Stimulated activated memory B cell treated with anti-CD40 and anti-IgM and Interleukin-4, amounts not matched to agents 10 μg/mL and 1 μg/mL and 100 μg/mL, for 72 hours (primary cell): Measurements from ENCODE around the gene OR11L1.

ENCODE experiments used
- ATAC-seq: fragments of 150-1000 bp; cut with Tn5 transposase; 2 replicates; pipeline ENCODE4 v1.10.0; 2021
- H3K27ac Mint-ChIP-seq: one replicate; pipeline ENCODE4 v1.8.0; 2022; ENCODE audit warnings: mild to moderate bottlenecking, mixed read lengths
- H3K27me3 Mint-ChIP-seq: one replicate; pipeline ENCODE4 v1.8.0; 2022; ENCODE audit warnings: mixed read lengths
- H3K36me3 Mint-ChIP-seq: one replicate; pipeline ENCODE4 v1.8.0; 2022; ENCODE audit warnings: mixed read lengths
- H3K4me1 Mint-ChIP-seq: one replicate; pipeline ENCODE4 v1.8.0; 2022; ENCODE audit warnings: mixed read lengths
- H3K4me3 Mint-ChIP-seq: one replicate; pipeline ENCODE4 v1.8.0; 2022; ENCODE audit warnings: mild to moderate bottlenecking, moderate library complexity, mixed read lengths
- H3K9me3 Mint-ChIP-seq: one replicate; pipeline ENCODE4 v1.8.0; 2022; ENCODE audit warnings: mixed read lengths

The OR11L1 gene, protein sequence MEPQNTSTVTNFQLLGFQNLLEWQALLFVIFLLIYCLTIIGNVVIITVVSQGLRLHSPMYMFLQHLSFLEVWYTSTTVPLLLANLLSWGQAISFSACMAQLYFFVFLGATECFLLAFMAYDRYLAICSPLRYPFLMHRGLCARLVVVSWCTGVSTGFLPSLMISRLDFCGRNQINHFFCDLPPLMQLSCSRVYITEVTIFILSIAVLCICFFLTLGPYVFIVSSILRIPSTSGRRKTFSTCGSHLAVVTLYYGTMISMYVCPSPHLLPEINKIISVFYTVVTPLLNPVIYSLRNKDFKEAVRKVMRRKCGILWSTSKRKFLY

DNA sequence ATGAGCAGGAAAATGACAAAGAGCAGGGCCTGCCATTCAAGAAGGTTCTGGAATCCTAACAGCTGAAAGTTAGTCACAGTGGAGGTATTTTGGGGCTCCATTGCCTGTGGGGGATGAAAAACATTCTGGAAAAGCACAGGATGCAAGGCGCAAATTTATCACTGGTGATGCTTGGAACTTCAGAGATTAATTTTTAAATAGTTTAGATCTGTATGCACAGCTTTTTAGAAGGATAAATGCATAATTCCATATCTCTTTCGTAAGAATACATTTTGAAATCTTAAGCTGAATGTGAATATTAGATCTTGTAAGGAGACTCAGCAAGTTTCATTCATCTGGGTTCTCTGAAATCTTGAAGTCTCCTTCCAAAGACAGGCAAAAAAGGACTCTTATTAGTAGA lies at the start of gene OR11L1:
TSS of gene OR11L1 (minus strand) at position 101 of the 400 bp plus-strand sequence. CDS start at position 101, 0 bp downstream.
- no peaks in the 10 kb centered on the region for H3K9me3 Mint-ChIP-seq
- ATAC-seq, result no peak
- H3K4me1 Mint-ChIP-seq, result no peaks in the 10 kb centered on the region
- H3K27ac Mint-ChIP-seq, result no peak within 1 kb of the TSS
- H3K36me3 Mint-ChIP-seq, result no peaks in the 10 kb centered on the region
- no peak within 1 kb of the TSS for H3K4me3 Mint-ChIP-seq
- H3K27me3 Mint-ChIP-seq, result no peaks in the 10 kb centered on the region

DNA sequence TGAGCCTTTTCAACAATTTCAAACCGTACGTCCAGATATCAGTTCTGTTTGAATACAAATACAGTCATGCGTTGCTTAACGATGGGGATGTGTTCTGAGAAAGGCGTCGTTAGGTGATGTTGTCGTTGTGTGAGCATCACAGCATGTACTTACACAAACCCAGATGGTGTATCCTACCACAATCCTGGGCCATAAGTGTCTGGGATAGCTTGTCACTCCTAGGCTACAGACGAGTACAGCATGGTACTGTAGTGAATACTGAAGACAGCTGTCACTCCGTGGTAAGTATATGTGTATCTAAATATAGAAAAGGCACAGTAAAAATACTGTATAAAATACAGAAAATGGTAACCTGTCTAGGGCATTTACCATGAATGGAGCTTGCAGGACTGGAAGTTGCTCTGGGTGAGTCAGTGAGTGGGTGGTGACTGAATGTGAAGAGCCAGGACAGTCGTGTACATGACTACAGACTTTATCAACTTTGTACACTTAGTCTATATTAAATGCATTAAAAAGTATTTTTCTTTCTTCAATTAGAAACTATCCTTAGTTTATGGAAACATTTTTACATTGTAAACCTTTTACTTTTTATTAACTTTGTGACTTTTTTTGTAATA lies 43.2 kb upstream of the OR11L1 start:
- Mint-ChIP-seq H3K36me3 (no peaks in the 10 kb centered on the region), H3K9me3 (no peaks in the 10 kb centered on the region), H3K4me1 (no peaks in the 10 kb centered on the region), H3K27ac (no peak overlapping the region), H3K27me3 (peaks cover 2% of the 10 kb centered on the region), H3K4me3 (no peak overlapping the region)
- no peak for ATAC-seq

DNA sequence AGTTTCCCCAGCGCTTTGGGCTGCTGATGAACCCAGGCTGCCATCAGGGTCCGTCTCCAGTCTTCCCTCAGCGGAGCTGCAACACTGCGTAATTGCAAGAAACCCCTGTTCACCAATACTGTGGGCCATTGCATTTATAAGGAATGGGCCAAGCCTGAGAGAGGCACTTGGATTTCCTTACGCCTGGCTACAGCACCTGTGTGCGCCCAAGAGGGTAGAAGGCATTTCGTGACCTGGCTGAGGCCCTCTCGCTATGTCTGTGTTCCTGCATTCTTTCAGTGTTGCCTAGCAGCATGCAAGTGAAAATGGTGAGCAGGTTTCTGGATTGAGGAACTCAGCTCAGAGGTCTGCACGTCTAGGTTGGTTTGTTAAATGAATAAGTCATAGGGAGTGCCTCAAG lies 41.6 kb upstream of the OR11L1 start:
- no peak overlapping the region for H3K27ac Mint-ChIP-seq
- no peaks in the 10 kb centered on the region for H3K36me3 Mint-ChIP-seq
- H3K9me3 Mint-ChIP-seq, result no peaks in the 10 kb centered on the region
- no peaks in the 10 kb centered on the region for H3K4me1 Mint-ChIP-seq
- peaks cover 9% of the 10 kb centered on the region for H3K27me3 Mint-ChIP-seq
- ATAC-seq, result no peak
- no peak overlapping the region for H3K4me3 Mint-ChIP-seq

DNA sequence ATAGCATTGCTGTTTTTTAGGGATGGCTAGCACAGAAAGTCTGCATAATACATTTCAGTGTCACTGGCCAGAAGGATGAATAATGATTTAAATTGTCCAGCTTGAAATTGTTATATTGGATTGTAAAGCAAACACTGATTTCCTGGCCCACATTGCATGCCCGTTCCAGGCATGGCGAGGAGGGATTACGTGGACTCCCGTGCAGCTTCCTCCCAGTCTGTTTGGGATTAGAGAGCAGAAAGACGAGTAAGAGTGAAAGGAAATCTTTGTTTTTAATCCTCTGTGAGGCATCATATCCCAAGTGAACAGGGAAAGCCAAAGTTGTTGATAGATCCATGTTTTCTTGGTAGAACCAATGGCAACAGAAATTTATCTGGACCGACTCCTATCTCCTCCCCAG lies 23.7 kb upstream of the OR11L1 start:
- Mint-ChIP-seq H3K4me3 (no peak overlapping the region), H3K9me3 (peaks cover 4% of the 10 kb centered on the region), H3K36me3 (no peaks in the 10 kb centered on the region), H3K27me3 (peaks cover 10% of the 10 kb centered on the region), H3K27ac (no peak overlapping the region), H3K4me1 (no peaks in the 10 kb centered on the region)
- ATAC-seq, result no peak

DNA sequence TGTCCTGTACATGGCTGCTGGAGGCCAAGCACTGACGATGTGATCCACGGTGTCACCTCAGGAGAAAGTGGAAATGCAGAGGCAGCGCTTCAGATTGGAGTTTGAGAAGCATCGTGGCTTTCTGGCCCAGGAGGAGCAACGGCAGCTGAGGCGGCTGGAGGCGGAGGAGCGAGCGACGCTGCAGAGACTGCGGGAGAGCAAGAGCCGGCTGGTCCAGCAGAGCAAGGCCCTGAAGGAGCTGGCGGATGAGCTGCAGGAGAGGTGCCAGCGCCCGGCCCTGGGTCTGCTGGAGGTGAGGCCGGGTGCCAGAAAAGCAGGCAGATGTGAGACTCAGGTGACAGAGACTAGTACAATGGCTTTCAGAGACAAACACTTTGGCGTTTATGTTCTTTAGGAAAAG lies 22.9 kb upstream of the OR11L1 start:
- Mint-ChIP-seq H3K36me3 (no peaks in the 10 kb centered on the region), H3K27me3 (peaks cover 18% of the 10 kb centered on the region), H3K9me3 (peaks cover 2% of the 10 kb centered on the region), H3K27ac (no peak overlapping the region), H3K4me1 (no peaks in the 10 kb centered on the region), H3K4me3 (no peak overlapping the region)
- no peak for ATAC-seq

DNA sequence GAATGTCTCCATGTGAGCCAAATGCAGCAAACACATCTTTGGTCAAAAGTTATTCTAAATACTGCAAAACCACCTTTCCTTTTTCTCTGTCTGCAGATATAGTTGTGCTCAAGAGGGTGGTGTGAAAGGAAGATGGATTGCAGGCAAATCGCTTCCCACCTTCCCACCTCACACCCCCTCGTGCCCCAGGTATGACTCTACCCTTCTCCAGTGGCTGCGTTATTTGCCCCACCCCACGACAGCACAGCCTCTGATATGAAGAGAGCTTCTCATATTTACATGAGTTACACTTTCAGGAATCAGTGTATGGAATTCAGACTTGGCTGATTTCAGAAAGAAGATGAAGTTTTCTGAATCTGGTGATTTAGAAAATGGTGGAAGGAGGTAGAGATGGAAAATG lies 21.1 kb upstream of the OR11L1 start:
- H3K4me3 Mint-ChIP-seq, result no peak overlapping the region

DNA sequence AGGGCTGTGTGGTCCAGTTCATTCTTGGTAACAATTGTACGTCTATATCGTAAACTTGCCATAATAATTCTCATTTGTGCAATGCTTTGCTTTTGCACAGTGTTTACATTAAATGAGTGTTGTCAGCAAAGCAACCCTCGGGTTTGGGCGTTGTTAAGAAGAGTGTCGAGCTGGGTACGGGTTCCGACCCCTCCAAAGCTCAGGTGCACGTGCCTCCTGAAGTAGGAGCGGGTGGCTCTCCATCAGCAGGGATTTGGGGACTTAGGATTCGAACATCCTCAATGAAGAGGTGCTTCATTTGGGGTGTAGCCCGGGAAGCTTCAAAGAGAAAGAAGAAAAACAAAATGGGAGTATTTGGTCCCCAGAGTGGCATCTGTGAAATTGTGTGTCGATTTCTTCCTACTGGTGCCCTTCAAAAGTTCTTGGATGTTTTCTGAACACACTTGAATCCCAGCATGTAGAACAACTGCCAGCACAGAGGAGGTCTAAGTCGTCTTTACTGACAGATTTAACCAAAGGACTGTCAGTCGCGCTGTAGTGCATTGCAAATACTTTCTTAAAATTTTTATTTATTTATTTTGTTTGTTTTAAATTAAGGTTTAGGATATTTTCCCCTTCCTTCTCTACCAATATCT lies 16.4 kb upstream of the OR11L1 start:
- H3K27ac Mint-ChIP-seq, result no peak overlapping the region
- H3K4me3 Mint-ChIP-seq, result peak overlapping the region; percentile 66
- peaks cover 52% of the 10 kb centered on the region for H3K27me3 Mint-ChIP-seq
- ATAC-seq, result no peak
- H3K4me1 Mint-ChIP-seq, result peaks cover 13% of the 10 kb centered on the region
- H3K9me3 Mint-ChIP-seq, result peaks cover 3% of the 10 kb centered on the region
- H3K36me3 Mint-ChIP-seq, result no peaks in the 10 kb centered on the region

More for the DNA sequence above, 21.1 kb upstream of the OR11L1 start:
- Mint-ChIP-seq H3K27ac (no peak overlapping the region), H3K9me3 (no peaks in the 10 kb centered on the region), H3K27me3 (peaks cover 25% of the 10 kb centered on the region), H3K36me3 (no peaks in the 10 kb centered on the region), H3K4me1 (peaks cover 6% of the 10 kb centered on the region)
- no peak for ATAC-seq

DNA sequence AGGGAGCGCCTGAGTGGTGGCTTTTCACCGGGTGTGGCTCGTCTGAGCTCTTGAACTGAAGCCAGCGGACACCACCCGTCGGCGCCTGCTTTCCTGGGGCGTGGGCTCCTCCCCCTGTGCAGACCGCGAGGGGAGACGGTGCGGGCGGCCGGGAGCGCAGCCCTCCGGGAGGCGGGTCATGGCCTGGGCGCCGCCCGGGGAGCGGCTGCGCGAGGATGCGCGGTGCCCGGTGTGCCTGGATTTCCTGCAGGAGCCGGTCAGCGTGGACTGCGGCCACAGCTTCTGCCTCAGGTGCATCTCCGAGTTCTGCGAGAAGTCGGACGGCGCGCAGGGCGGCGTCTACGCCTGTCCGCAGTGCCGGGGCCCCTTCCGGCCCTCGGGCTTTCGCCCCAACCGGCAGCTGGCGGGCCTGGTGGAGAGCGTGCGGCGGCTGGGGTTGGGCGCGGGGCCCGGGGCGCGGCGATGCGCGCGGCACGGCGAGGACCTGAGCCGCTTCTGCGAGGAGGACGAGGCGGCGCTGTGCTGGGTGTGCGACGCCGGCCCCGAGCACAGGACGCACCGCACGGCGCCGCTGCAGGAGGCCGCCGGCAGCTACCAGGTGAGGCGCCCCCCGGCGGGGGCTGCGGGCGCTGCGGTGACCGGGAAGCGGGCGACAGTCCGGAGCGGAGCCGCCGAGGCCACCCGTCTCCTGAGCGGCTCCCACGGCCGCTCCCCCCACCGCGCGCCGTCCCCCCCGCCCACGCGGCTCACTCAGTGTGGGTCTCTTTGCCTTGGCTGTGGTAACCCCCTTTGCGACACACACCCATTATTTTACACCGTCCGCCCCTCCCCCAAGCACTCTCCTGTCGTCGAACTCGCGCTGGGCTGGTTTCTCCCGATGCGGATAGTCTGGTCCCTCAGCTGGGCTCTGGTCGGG lies 15.6 kb upstream of the OR11L1 start, which contains the start of gene TRIM58:
TSS of gene TRIM58 (plus strand) at position 119 of the 916 bp plus-strand sequence. CDS start at position 179, 60 bp downstream.
- H3K9me3 Mint-ChIP-seq, result peaks cover 6% of the 10 kb centered on the region
- no peak within 1 kb of the TSS for H3K27ac Mint-ChIP-seq
- peak within 1 kb of the TSS; percentile 73 for H3K4me3 Mint-ChIP-seq

DNA sequence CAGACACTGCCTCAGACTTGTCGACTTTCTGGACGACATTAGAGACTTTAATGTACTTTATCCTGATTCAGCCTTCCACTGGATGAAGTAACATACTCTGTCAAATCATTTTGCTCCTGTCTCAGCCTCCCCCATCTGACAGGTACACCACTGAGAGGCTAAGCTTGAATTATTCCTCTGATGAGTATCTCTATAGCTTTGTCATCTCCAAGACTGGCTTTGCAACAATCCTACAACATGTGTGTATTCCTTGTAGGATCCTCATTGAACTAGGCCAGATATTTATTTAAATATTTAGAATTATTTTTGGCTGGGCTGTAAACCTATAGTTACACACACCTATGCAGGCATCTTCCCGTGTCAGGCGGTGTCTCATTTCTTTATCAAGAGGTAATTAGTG lies 14.2 kb upstream of the OR11L1 start:
- Mint-ChIP-seq H3K4me1 (peaks cover 13% of the 10 kb centered on the region), H3K4me3 (no peak overlapping the region), H3K27me3 (peaks cover 47% of the 10 kb centered on the region), H3K9me3 (peaks cover 6% of the 10 kb centered on the region), H3K27ac (no peak overlapping the region), H3K36me3 (no peaks in the 10 kb centered on the region)
- no peak for ATAC-seq

More for the DNA sequence above, 15.6 kb upstream of the OR11L1 start, which contains the start of gene TRIM58:
- Mint-ChIP-seq H3K36me3 (no peaks in the 10 kb centered on the region), H3K27me3 (peaks cover 52% of the 10 kb centered on the region), H3K4me1 (peaks cover 13% of the 10 kb centered on the region)
- ATAC-seq, result peak; percentile 56

DNA sequence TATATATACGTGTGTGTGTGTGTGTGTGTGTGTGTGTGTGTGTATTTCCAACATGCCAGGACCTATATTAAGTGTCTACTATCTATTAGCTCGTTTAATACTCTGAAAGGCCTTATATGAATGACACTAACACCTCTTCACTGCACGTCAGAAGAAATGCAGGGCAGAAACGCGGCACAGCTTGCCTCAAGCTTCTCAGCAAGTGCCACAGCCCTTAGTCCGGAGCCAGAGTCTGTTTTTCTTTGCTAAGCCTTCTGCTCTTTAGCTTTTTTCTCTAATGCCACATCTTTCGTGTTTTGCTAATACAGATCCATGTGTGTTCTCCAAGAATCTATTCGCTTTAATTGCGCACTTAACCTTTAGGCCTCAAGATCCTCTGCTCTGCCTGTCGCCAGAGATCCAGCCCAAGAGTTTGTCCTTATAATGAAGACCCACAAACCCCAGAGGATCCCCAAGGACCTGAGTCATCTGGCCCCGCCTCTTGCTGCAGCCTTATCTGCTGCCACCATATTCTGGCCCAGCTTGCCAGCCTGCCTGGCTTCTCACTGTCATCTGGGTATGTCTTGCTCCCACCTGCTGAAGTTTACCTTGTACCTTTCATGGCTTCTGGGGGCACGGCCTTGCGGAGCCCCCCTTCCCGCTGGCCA lies 13.3 kb upstream of the OR11L1 start:
- Mint-ChIP-seq H3K27me3 (peaks cover 38% of the 10 kb centered on the region), H3K9me3 (peaks cover 6% of the 10 kb centered on the region), H3K4me3 (no peak overlapping the region), H3K36me3 (no peaks in the 10 kb centered on the region), H3K4me1 (peaks cover 13% of the 10 kb centered on the region), H3K27ac (no peak overlapping the region)
- ATAC-seq, result no peak

DNA sequence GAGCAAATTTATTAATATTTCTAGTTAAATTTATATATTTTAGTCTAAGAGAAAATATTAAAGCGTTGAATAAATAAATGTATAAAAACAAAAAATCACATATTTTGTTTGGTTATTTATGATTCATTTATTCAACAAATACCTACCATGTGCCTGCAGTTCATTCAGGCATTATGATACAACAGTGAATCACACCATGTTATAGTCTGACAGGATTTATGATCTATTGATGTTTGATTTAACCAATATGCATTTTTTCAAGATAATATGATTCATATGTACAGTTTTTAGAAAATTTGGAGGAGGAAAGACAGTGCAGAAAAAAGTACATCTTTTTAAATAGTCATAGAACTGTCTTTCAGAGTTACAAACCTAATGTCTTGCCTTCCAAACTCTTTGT lies 7.9 kb upstream of the OR11L1 start:
- no peak for ATAC-seq
- no peaks in the 10 kb centered on the region for H3K27me3 Mint-ChIP-seq
- H3K27ac Mint-ChIP-seq, result no peak overlapping the region
- H3K36me3 Mint-ChIP-seq, result no peaks in the 10 kb centered on the region
- peaks cover 6% of the 10 kb centered on the region for H3K9me3 Mint-ChIP-seq
- no peaks in the 10 kb centered on the region for H3K4me1 Mint-ChIP-seq
- H3K4me3 Mint-ChIP-seq, result no peak overlapping the region

DNA sequence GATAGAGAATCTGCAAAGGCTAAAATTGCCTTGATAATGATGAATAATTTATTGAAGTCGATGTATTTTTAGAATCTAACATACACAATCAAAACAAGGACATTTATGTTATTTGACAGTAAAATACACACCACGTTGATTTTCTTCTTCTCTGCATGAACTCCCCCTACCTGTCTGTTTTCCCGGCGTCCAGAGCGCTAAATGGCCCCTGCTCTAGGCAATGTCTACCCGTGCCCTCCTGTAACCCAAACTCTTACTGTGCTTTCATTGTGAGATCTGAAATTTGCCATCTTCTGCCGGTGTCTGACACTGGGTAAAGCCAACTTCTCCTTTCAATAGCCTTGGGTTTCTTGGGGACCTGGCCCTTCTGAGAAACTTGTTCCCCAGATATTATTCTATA lies 6.7 kb upstream of the OR11L1 start:
- Mint-ChIP-seq H3K36me3 (no peaks in the 10 kb centered on the region), H3K27ac (no peak overlapping the region), H3K9me3 (peaks cover 4% of the 10 kb centered on the region), H3K27me3 (no peaks in the 10 kb centered on the region), H3K4me3 (no peak overlapping the region), H3K4me1 (no peaks in the 10 kb centered on the region)
- ATAC-seq, result no peak

DNA sequence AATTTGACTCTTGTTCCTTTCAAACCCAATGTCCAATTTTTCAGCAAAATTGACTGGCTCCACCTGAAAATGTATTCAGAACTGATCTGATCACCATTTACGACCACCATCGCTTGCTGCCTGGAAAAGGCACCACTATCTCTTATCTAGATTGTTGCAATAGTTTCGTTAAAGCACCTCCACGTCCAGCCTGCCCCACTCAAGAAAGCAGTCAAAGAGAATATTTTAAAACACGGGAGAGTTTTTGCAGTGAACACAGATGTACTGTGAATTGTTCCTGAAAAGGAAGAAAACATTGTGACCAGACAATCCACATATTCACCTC lies 4.0 kb upstream of the OR11L1 start:
- ATAC-seq, result no peak
- no peaks in the 10 kb centered on the region for H3K9me3 Mint-ChIP-seq
- no peaks in the 10 kb centered on the region for H3K27me3 Mint-ChIP-seq
- no peaks in the 10 kb centered on the region for H3K36me3 Mint-ChIP-seq
- no peak overlapping the region for H3K4me3 Mint-ChIP-seq
- H3K27ac Mint-ChIP-seq, result no peak overlapping the region
- no peaks in the 10 kb centered on the region for H3K4me1 Mint-ChIP-seq

DNA sequence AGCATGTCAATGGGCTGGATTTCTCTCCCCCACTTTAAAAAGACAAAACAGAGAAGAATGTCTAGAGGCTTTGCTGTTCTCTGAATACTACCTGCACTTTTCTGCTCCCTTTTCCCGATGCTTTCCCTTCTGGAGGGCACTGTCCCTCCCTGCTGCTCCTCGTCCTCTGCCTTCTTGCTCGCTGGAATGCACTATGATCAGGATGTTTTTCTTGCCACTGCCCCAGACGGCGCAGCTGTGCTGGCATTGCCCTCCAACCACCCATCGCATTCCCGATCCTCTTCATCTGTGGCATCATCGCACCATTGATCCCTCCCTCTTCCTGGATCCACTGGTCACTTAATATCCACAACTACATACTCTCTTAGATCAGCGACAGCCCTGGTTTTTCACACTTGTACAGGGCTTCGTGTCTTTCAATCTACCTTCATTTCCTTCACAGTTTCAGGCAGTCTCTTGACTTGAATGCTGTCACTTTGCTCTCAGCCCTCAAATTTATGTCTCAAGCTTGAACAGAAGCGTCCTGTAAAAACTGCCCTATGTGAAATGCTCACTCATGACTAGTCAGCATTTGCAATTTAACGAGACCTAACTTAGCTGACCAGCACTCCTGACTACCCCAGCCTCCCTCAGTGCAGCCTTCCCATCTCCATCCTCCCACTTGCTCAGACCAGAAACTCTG lies 3.5 kb upstream of the OR11L1 start:
- no peak overlapping the region for H3K4me3 Mint-ChIP-seq
- ATAC-seq, result no peak
- H3K9me3 Mint-ChIP-seq, result no peaks in the 10 kb centered on the region
- no peak overlapping the region for H3K27ac Mint-ChIP-seq
- no peaks in the 10 kb centered on the region for H3K4me1 Mint-ChIP-seq
- no peaks in the 10 kb centered on the region for H3K27me3 Mint-ChIP-seq
- H3K36me3 Mint-ChIP-seq, result no peaks in the 10 kb centered on the region
